Body of pancreas (tissue), 4 donors: Measurements from ENCODE around the gene EIF3L. TPM values are rescaled to one million over a fixed set of nuclear protein-coding genes. Genes with fewer than 3 reads are reported as not detected.
A peak's percentile ranks its signal among the peaks of the same experiment; 100 is the strongest.

Experiments
- ATAC-seq: fragments of 150-250 bp; one replicate; pipeline ENCODE4 v1.9.1; 2016
- DNase-seq, 4 donors: peaks; one replicate each; pipeline ENCODE4 v3.0.0-alpha.2; 2019
- H3K27ac ChIP-seq, 4 donors: fragments of 200-600 bp; sonication (generic); 1 replicate in 3 of 4; 2 replicates in 1 of 4; pipeline versions ENCODE4 v1.5.1 to v1.6.1; 2016 to 2019; ENCODE audit warnings: mild to moderate bottlenecking in 1 of 4, mixed read lengths in 1 of 4, moderate library complexity in 1 of 4
- H3K27me3 ChIP-seq, 2 donors: fragments of 200-600 bp; sonication (generic); one replicate each; pipeline ENCODE4 v1.6.0; 2016; ENCODE audit warnings: mild to moderate bottlenecking in 1 of 2
- H3K36me3 ChIP-seq, 2 donors: fragments of 200-600 bp; sonication (generic); replicated peaks in 1 of 2; 2 replicates each; pipeline ENCODE4 v1.5.1; 2016; ENCODE audit warnings: low read depth in 2 of 2; ENCODE audit not compliant: insufficient read depth in 1 of 2
- H3K4me1 ChIP-seq: fragments of 200-600 bp; sonication (generic); one replicate; pipeline ENCODE4 v1.6.0; 2016
- H3K4me3 ChIP-seq, 2 donors: fragments of 200-600 bp; sonication (generic); 1 replicate in 1 of 2; 2 replicates in 1 of 2; pipeline ENCODE4 v1.5.1; 2016 to 2019
- H3K9me3 ChIP-seq, 3 donors: fragments of 200-600 bp; sonication (generic); 1 replicate in 2 of 3; 2 replicates in 1 of 3; pipeline ENCODE4 v1.5.1; 2016
- POLR2A ChIP-seq, 3 donors: fragments of 450-650 bp; IDR thresholded peaks; one replicate each; pipeline ENCODE4 v1.6.1; 2016; ENCODE audit warnings: antibody characterized with exemption in 3 of 3, mild to moderate bottlenecking in 2 of 3
- WGBS, 2 donors: methylation state at CpG; one replicate each; pipeline ENCODE4 v1.1.5; 2017; 5-methylcytosine and 5-hydroxymethylcytosine counted together
- intact Hi-C: fragments of 100-400 bp; cut with DNase I; formaldehyde crosslinking; loops from one replicate; pipeline ENCODE4 v1.15.1; 2023
- total RNA-seq, 2 donors: library from RNA; depleted of rRNA; stranded (reverse); fragments of >200 nt; gene quantifications; one replicate each; pipeline ENCODE4 v1.1.0, GENCODE V29; 2016
- TF ChIP-seq, protein P1 (sequence below), 7 experiments: fragments of 450-650 bp in 4 of 7; fragments of 200-600 bp in 3 of 7; sonication (generic) in 3 of 7; IDR thresholded peaks; one replicate each; pipeline ENCODE4 v1.5.1; 2016 to 2019; ENCODE audit warnings: antibody characterized with exemption in 7 of 7

EIF3L gene
- total RNA-seq, 2 donors from 2014 or later = 139 to 230 TPM

DNA sequence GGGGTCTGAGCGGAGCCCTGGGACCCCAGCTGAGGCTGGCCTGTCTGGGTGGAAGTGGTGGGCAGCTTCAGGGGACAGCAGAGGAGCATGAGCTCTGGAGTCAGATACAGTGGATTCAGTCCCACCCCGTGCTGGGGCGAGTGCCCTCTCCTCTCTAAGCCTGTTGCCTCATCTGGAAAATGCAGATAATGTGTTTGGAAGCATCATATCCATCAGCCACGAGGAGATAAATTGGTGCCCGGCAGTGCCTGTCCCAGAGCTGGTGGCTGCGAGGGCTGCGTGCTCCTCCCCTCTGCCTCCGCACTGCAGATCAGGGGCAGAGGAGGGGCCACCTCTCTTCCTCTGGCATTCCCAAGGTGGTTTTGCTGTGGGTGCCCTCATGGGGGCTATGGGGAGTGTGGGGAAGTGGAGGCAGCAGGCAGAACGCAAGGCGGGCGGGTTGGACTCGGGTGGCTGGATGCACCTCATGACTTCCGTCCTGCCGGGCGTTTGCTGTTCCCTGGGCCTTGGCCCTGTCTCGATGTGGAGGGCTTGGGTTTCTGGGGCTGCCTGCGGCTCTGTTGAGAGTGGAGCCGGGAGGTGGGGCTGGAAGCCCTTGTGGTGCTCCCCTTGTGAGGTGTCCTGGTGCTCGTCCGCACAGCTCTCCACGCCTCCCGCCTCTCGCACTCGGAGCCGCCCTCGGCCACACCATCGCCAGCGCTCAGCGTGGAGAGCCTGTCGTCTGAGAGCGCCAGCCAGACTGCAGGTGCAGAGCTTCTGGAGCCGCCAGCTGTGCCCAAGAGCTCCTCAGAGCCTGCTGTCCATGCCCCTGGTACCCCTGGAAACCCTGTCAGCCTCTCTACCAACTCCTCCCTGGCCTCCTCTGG lies 77.8 kb downstream of the EIF3L start:
- Histone ChIP-seq H3K4me3 (no peak overlapping the region), H3K4me1 (peaks cover 74% of the 10 kb centered on the region), H3K9me3 (no peaks in the 10 kb centered on the region), H3K27me3 (no peaks in the 10 kb centered on the region), H3K36me3 (peaks cover 0 to 16% of the 10 kb centered on the region in 2 donors), H3K27ac (peak overlapping the region in 3 of 4 donors; percentile 49 to 59 (median 50))
- ATAC-seq (no peak), DNase-seq (peak in 1 of 4 donors; percentile 32)
- TF ChIP-seq POLR2A (IDR thresholded peaks at IDR 0.05) = no peak
- TF ChIP-seq, protein P1, sequence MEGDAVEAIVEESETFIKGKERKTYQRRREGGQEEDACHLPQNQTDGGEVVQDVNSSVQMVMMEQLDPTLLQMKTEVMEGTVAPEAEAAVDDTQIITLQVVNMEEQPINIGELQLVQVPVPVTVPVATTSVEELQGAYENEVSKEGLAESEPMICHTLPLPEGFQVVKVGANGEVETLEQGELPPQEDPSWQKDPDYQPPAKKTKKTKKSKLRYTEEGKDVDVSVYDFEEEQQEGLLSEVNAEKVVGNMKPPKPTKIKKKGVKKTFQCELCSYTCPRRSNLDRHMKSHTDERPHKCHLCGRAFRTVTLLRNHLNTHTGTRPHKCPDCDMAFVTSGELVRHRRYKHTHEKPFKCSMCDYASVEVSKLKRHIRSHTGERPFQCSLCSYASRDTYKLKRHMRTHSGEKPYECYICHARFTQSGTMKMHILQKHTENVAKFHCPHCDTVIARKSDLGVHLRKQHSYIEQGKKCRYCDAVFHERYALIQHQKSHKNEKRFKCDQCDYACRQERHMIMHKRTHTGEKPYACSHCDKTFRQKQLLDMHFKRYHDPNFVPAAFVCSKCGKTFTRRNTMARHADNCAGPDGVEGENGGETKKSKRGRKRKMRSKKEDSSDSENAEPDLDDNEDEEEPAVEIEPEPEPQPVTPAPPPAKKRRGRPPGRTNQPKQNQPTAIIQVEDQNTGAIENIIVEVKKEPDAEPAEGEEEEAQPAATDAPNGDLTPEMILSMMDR (IDR thresholded peaks at IDR 0.05) = no peak
- intact Hi-C loops = no loop called here
- WGBS, 2 donors = 80 to 82% methylated on average over 9 to 30 of the region's 32 CpGs

- ATAC-seq (no peak), DNase-seq (no peak)
- no peak overlapping the region for H3K4me3 ChIP-seq
- no peaks in the 10 kb centered on the region for H3K27me3 ChIP-seq
- H3K4me1 ChIP-seq = peaks cover 79% of the 10 kb centered on the region
- intact Hi-C loops = no loop called here
- no peaks in the 10 kb centered on the region for H3K9me3 ChIP-seq
- TF ChIP-seq, protein P1 (IDR thresholded peaks at IDR 0.05) = no peak
- no peak for TF ChIP-seq POLR2A (IDR thresholded peaks at IDR 0.05)
- WGBS, 2 donors = 84 to 89% methylated on average over 5 of the region's 5 CpGs
- H3K27ac ChIP-seq = peak overlapping the region in 2 of 4 donors; percentile 50 to 59
- H3K36me3 ChIP-seq = peaks cover 0 to 16% of the 10 kb centered on the region in 2 donors
Measured at GRCh38 chr22:37927637-37927936, 78.4 kb downstream of the EIF3L start.

DNA sequence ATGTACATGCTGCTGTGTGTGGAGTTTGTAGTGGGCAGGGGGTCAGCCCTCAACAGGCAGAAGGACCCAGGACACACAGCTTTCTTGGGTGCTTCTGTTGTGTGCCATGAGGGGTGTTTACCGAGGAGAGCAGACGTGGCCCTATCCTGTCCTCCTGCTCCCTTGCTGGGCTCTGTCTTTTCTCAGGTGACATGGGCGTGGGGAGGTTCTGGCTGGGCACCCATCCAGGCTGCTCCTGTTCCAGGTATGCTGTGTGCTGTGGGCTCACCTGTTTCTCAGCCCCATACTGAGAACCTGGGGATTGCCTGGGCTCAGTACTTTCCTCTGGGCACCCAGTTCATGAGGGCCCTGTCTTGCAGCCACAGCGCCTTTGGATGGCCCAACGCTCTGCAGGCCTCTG lies 80.2 kb downstream of the EIF3L start:
- WGBS, 2 donors = 41% methylated on average over 5 of the region's 5 CpGs; no CpG with 5 or more reads in 1 of the 2 donors
- intact Hi-C loops = no loop called here
- Histone ChIP-seq H3K4me1 (peaks cover 86% of the 10 kb centered on the region), H3K36me3 (peaks cover 0 to 16% of the 10 kb centered on the region in 2 donors), H3K27me3 (no peaks in the 10 kb centered on the region), H3K4me3 (no peak overlapping the region), H3K9me3 (no peaks in the 10 kb centered on the region), H3K27ac (peak overlapping the region; percentile 39 to 87 (median 67))
- ATAC-seq (peak; percentile 21), DNase-seq (peak; percentile 74 to 86 (median 80))
- TF ChIP-seq POLR2A (IDR thresholded peaks at IDR 0.05) = no peak
- TF ChIP-seq, protein P1 (IDR thresholded peaks at IDR 0.05) = no peak

DNA sequence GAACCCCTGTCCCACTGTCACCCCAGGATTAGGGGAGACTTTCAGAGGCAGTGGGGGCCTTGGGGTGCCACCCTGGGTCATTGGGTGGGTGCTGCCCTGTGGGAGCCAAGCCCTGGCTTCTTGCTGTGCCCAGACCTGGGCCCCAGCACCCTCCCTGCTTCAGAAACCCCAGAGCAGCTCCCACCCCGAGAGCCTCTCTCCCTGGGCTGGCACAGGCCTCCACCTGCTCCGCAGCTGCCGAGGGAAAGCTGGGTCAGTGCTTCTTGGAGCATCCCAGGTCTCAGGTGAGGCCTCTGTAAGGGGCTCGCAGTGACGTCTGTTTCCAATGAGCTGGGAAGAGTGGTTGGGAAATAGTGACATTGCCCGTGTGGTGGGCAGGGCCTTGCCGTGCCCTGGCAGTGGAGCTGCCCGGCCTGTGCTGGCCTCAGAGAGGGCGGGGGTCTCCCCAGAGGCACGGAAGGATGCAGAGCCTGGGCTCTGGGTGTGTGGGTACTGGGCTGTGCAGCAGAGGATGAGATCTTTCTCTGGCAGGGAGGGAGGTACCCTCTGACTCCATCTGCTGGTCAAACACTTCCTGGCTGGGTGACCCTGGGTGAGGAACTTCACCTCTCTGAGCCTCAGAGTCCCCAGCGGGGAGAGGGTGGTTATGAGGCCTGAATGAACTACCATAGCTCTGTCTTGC lies 81.2 kb downstream of the EIF3L start:
- Histone ChIP-seq H3K36me3 (peaks cover 0 to 14% of the 10 kb centered on the region in 2 donors), H3K4me3 (no peak overlapping the region), H3K9me3 (no peaks in the 10 kb centered on the region), H3K4me1 (peaks cover 76% of the 10 kb centered on the region), H3K27ac (peak overlapping the region; percentile 63 to 87 (median 72)), H3K27me3 (no peaks in the 10 kb centered on the region)
- 36 to 56% methylated on average over 3 to 11 of the region's 11 CpGs for WGBS, 2 donors
- ATAC-seq (peak; percentile 29), DNase-seq (peak; percentile 56 to 58 (median 58))
- TF ChIP-seq, protein P1 (IDR thresholded peaks at IDR 0.05) = peak in 6 of 7 experiments; percentile 9 to 54 (median 38)
- TF ChIP-seq POLR2A (IDR thresholded peaks at IDR 0.05) = no peak
- intact Hi-C loops = no loop called here
